Sciatic nerve (tissue), 2 donors: Measurements from ENCODE around the gene IDNK. TPM values are rescaled to one million over a fixed set of nuclear protein-coding genes. Genes with fewer than 3 reads are reported as not detected.

Experiments used
- ATAC-seq: fragments of 200-7000 bp; cut with Tn5 transposase; one replicate; pipeline ENCODE4 v1.9.1; 2020; ENCODE audit warnings: mild to moderate bottlenecking, moderate library complexity
- DNase-seq: peaks from one replicate; pipeline ENCODE4 v3.0.0-alpha.2; 2020; ENCODE audit warnings: low spot score
- intact Hi-C: fragments of 100-400 bp; cut with DNase I; formaldehyde crosslinking; loops from one replicate; pipeline ENCODE4 v1.14.2; 2022
- total RNA-seq: library from RNA; stranded (reverse); fragmentation: NEBNext Ultra II Directional; extraction: Animal tissue kit (Norgen Biotek cat#: 25700); gene quantifications from one replicate; pipeline ENCODE4 v1.2.1, GENCODE V29; 2021
- donor health status: DM: no; HTN: no; CAD: no.
- donor health status: DM: no; HTN: no; CAD: no.

Gene IDNK
- total RNA-seq, 1 donor from 2014 or later: 7.8 TPM

- intact Hi-C loops: no loop called here
- DNase-seq: no peak
- no peak for ATAC-seq
Observed at GRCh38 chr9:83629433-83630104, 6.6 kb downstream of the IDNK start.

GRCh38 chr9:83630938-83631457 lies 8.1 kb downstream of the IDNK start:
- ATAC-seq (no peak), DNase-seq (no peak)
- intact Hi-C loops: no loop called here

- intact Hi-C loops: no loop called here
- no peak for ATAC-seq
- no peak for DNase-seq
Observed at GRCh38 chr9:83633255-83633654, 10.3 kb downstream of the IDNK start.

- DNase-seq: no peak
- no peak for ATAC-seq
- intact Hi-C loops: no loop called here
Observed at GRCh38 chr9:83633676-83634075, 10.7 kb downstream of the IDNK start.

- ATAC-seq (no peak), DNase-seq (no peak)
- intact Hi-C loops: no loop called here
Observed at GRCh38 chr9:83636813-83637212, 13.9 kb downstream of the IDNK start.

- intact Hi-C loops: no loop called here
- ATAC-seq (no peak), DNase-seq (no peak)
Observed at GRCh38 chr9:83637389-83637788, 14.4 kb downstream of the IDNK start.

- intact Hi-C loops: no loop called here
- ATAC-seq (peak; percentile 72), DNase-seq (no peak)
Observed at GRCh38 chr9:83639266-83639665, 16.3 kb downstream of the IDNK start.

GRCh38 chr9:83642793-83643192 lies 19.9 kb downstream of the IDNK start:
- ATAC-seq (no peak), DNase-seq (no peak)
- intact Hi-C loops: no loop called here

- ATAC-seq (no peak), DNase-seq (no peak)
- intact Hi-C loops: no loop called here
Observed at GRCh38 chr9:83646500-83647239, 23.7 kb downstream of the IDNK start.

GRCh38 chr9:83649080-83649479 lies 26.1 kb downstream of the IDNK start:
- ATAC-seq: peak; percentile 80
- peak; percentile 82 for DNase-seq
- intact Hi-C loops: no loop called here

GRCh38 chr9:83649515-83649914 lies 26.6 kb downstream of the IDNK start:
- no peak for ATAC-seq
- DNase-seq: no peak
- intact Hi-C loops: no loop called here

GRCh38 chr9:83651558-83651957 lies 28.6 kb downstream of the IDNK start:
- ATAC-seq: no peak
- intact Hi-C loops: no loop called here
- DNase-seq: no peak

- ATAC-seq: no peak
- DNase-seq: no peak
- intact Hi-C loops: no loop called here
Observed at GRCh38 chr9:83652433-83652832, 29.5 kb downstream of the IDNK start.

GRCh38 chr9:83655433-83655832 lies 32.5 kb downstream of the IDNK start:
- intact Hi-C loops: no loop called here
- no peak for DNase-seq
- ATAC-seq: no peak

- no peak for DNase-seq
- no peak for ATAC-seq
Observed at GRCh38 chr9:83656032-83656680, 33.2 kb downstream of the IDNK start.

GRCh38 chr9:83656952-83657351 lies 34.0 kb downstream of the IDNK start:
- intact Hi-C loops: no loop called here
- no peak for ATAC-seq
- no peak for DNase-seq

More at GRCh38 chr9:83656032-83656680, 33.2 kb downstream of the IDNK start:
- intact Hi-C loops: no loop called here

GRCh38 chr9:83662933-83663332 lies 40.0 kb downstream of the IDNK start:
- no peak for ATAC-seq
- intact Hi-C loops: no loop called here
- no peak for DNase-seq

- ATAC-seq: no peak
- intact Hi-C loops: no loop called here
- DNase-seq: no peak
Observed at GRCh38 chr9:83665580-83666200, 42.7 kb downstream of the IDNK start.

GRCh38 chr9:83669067-83669466 lies 46.1 kb downstream of the IDNK start:
- ATAC-seq (no peak), DNase-seq (no peak)
- intact Hi-C loops: no loop called here

- intact Hi-C loops: no loop called here
- ATAC-seq: no peak
Observed at GRCh38 chr9:83670381-83670780, 47.4 kb downstream of the IDNK start.

More at GRCh38 chr9:83670381-83670780, 47.4 kb downstream of the IDNK start:
- no peak for DNase-seq
